ENCODE data around the gene SP5.
A peak's percentile ranks its signal among the peaks of the same experiment; 100 is the strongest.

Gene SP5

DNA sequence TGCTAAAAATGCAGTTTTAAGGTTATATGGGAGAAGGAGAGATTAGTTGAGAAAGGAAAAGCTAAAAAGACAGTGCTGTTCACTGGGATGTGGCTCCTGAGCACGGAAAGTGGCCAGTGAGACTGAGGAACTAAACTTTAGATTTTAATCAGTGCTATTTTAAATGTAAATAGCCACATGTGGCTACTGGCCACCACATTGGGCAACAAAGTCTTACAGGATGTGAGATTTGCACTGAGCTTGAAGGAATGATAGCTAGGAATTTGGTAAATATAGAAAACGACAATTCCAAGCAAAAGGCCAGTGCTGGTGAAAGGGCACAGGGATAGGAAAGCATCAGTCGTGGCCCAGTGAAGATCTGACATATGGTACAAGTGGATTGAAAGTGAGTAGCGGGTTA, 14.1 kb upstream of the SP5 start:
- H3K4me1 ChIP-seq (ENCODE audit: control insufficient read depth, insufficient read depth, low read depth, low read length), result no peaks in the 10 kb centered on the region
- no peak overlapping the region for H3K14ac ChIP-seq (ENCODE audit: low read length in 2 of 2)
- H4K91ac ChIP-seq (ENCODE audit: low read length), result no peak overlapping the region
- H3K9ac ChIP-seq (ENCODE audit: low read length), result no peak overlapping the region
- DNase-seq, result no peak
- H3K9me3 ChIP-seq (ENCODE audit: control insufficient read depth, low read length), result peaks cover 7% of the 10 kb centered on the region
- H2AFZ ChIP-seq (ENCODE audit: low read depth, low read length), result no peak overlapping the region
- H2BK12ac ChIP-seq (ENCODE audit: low read length in 2 of 2), result no peak overlapping the region
- no peak overlapping the region for H3K4me2 ChIP-seq (ENCODE audit: low read length, poor library complexity, severe bottlenecking)
- H3K18ac ChIP-seq (ENCODE audit: low read depth in 1 of 2, low read length in 2 of 2), result no peak overlapping the region
- no peak overlapping the region for H3K4me3 ChIP-seq (ENCODE audit: insufficient read depth in 1 of 2, low read depth in 1 of 2, low read length in 2 of 2)
- peaks cover 5 to 8% of the 10 kb centered on the region in 2 experiments for H3K27me3 ChIP-seq (ENCODE audit: control insufficient read depth in 1 of 2, insufficient read depth in 1 of 2, low read length in 2 of 2)
- H2BK5ac ChIP-seq (ENCODE audit: low read depth, low read length, poor library complexity, severe bottlenecking), result no peak overlapping the region
- H2BK120ac ChIP-seq (ENCODE audit: low read depth, low read length), result no peak overlapping the region
- no peaks in the 10 kb centered on the region for H3K36me3 ChIP-seq (ENCODE audit: control insufficient read depth in 1 of 2, insufficient read depth in 2 of 2, low read depth in 1 of 2, low read length in 2 of 2)
- no peak overlapping the region for H3K4ac ChIP-seq (ENCODE audit: low read depth in 1 of 2, low read length in 2 of 2)
- no peaks in the 10 kb centered on the region for H3K79me1 ChIP-seq (replicated peaks; ENCODE audit: low read length, poor library complexity, severe bottlenecking)
- H4K8ac ChIP-seq (ENCODE audit: low read length), result no peak overlapping the region
- H2AK5ac ChIP-seq (ENCODE audit: low read length, severe bottlenecking), result no peak overlapping the region
- 73% methylated on average over 4 of the region's 4 CpGs for WGBS
- no peak overlapping the region for H3K23ac ChIP-seq (ENCODE audit: low read length in 2 of 2)
- H3K27ac ChIP-seq (ENCODE audit: low read length, poor library complexity, severe bottlenecking), result no peak overlapping the region
- H2BK15ac ChIP-seq (ENCODE audit: low read depth, poor library complexity, severe bottlenecking), result no peak overlapping the region

DNA sequence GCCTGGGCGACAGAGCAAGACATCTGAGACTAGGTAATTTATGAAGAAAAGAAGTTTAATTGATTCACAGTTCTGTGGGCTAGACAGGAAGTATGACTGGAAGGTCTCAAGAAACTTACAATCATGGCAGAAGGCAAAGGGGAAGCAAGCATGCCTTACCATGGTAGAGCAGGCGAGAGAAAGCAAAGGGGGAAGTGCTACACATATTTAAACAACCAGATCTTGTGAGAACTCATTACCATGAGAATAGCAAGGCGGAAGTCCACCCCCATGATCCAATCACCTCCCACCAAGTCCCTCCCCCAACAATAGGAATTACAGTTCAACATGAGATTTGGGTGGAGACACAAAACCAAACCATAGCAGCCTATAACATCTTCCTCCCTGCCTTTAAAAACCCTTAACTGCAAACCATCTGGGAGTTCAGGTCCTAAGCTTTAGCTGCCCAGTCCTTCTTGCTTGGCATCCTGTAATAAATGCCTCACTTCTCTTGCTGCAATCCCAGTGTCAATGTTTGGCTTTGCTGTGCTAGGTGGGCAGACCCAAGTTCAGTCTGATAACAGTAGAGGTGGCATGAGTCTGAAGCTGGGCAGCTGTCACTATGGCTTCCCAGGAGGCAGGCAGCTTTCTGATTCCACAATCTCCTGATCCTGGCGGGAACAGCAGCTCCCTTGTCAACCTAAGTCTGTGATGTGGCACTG, 11.2 kb upstream of the SP5 start:
- Histone ChIP-seq H2BK5ac (ENCODE audit: low read depth, low read length, poor library complexity, severe bottlenecking) (no peak overlapping the region), H3K4me3 (ENCODE audit: insufficient read depth in 1 of 2, low read depth in 1 of 2, low read length in 2 of 2) (no peak overlapping the region), H3K4me1 (ENCODE audit: control insufficient read depth, insufficient read depth, low read depth, low read length) (no peaks in the 10 kb centered on the region), H3K9me3 (ENCODE audit: control insufficient read depth, low read length) (peaks cover 7% of the 10 kb centered on the region), H3K23ac (ENCODE audit: low read length in 2 of 2) (no peak overlapping the region), H4K8ac (ENCODE audit: low read length) (no peak overlapping the region), H3K18ac (ENCODE audit: low read depth in 1 of 2, low read length in 2 of 2) (no peak overlapping the region), H3K27ac (ENCODE audit: low read length, poor library complexity, severe bottlenecking) (no peak overlapping the region), H3K4me2 (ENCODE audit: low read length, poor library complexity, severe bottlenecking) (no peak overlapping the region), H3K9ac (ENCODE audit: low read length) (no peak overlapping the region), H3K14ac (ENCODE audit: low read length in 2 of 2) (no peak overlapping the region), H4K91ac (ENCODE audit: low read length) (no peak overlapping the region), H3K27me3 (ENCODE audit: control insufficient read depth in 1 of 2, insufficient read depth in 1 of 2, low read length in 2 of 2) (peaks cover 19 to 34% of the 10 kb centered on the region in 2 experiments), H2BK120ac (ENCODE audit: low read depth, low read length) (no peak overlapping the region), H3K79me1 (replicated peaks; ENCODE audit: low read length, poor library complexity, severe bottlenecking) (no peaks in the 10 kb centered on the region), H3K4ac (ENCODE audit: low read depth in 1 of 2, low read length in 2 of 2) (no peak overlapping the region), H3K36me3 (ENCODE audit: control insufficient read depth in 1 of 2, insufficient read depth in 2 of 2, low read depth in 1 of 2, low read length in 2 of 2) (no peaks in the 10 kb centered on the region), H2BK15ac (ENCODE audit: low read depth, poor library complexity, severe bottlenecking) (no peak overlapping the region), H2AFZ (ENCODE audit: low read depth, low read length) (no peak overlapping the region), H2BK12ac (ENCODE audit: low read length in 2 of 2) (no peak overlapping the region), H2AK5ac (ENCODE audit: low read length, severe bottlenecking) (no peak overlapping the region)
- DNase-seq, result no peak
- 80% methylated on average over 4 of the region's 4 CpGs for WGBS

DNA sequence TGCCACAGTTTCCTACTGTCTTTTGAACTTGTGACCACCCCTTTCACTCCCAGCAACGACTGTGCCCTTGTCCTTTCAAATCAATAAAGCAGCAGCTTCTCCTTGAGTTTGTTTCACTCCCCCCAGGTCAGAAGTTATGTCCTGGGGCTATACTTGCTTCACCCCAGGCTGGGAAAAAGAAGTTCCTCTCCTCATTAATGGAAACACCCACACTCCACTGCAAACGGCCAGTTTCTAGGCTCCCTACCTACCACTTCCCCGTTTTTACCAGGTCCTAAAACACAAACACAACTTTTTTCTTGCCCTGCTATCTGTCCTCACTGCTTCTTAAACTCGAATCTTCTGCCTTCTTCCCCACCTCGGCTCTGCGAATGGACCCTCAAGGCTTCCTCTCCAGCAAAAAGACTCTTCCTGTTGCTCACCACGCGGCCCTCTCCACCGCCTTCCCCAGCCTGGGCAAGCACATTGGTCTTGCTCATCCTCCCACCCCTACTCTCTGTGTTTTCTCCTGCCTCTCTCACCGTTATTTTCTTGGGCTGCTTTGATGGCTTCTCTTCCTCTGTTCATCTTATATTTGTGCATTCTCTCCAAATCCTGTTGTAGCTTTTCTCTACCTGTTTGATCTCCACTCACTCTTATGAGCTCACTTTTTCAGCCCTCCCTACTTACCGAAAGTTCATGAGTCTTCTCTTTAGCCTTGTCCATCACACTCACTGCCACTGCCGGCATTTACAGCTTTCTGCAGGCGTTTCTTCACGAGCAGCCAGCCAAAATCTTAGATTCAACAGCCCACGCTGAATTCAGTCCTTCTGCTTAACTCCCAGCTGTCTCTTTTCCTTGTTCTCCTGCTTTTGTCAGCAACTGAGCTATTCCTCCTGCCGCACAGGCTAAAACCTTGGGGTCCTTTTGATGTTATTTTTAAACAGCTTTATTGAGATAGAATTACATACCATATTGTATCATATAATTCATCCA, 7.0 kb upstream of the SP5 start:
- H3K36me3 ChIP-seq (ENCODE audit: control insufficient read depth in 1 of 2, insufficient read depth in 2 of 2, low read depth in 1 of 2, low read length in 2 of 2), result no peaks in the 10 kb centered on the region

GRCh38 chr2:170710609-170710979, 4.5 kb upstream of the SP5 start:
- no peak overlapping the region for H3K18ac ChIP-seq (ENCODE audit: low read depth in 1 of 2, low read length in 2 of 2)
- no peak overlapping the region for H3K4ac ChIP-seq (ENCODE audit: low read depth in 1 of 2, low read length in 2 of 2)
- H2BK15ac ChIP-seq (ENCODE audit: low read depth, poor library complexity, severe bottlenecking), result no peak overlapping the region
- H2BK120ac ChIP-seq (ENCODE audit: low read depth, low read length), result no peak overlapping the region
- H3K4me2 ChIP-seq (ENCODE audit: low read length, poor library complexity, severe bottlenecking), result no peak overlapping the region
- H3K27me3 ChIP-seq (ENCODE audit: control insufficient read depth in 1 of 2, insufficient read depth in 1 of 2, low read length in 2 of 2), result peaks cover 75 to 84% of the 10 kb centered on the region in 2 experiments
- H4K91ac ChIP-seq (ENCODE audit: low read length), result no peak overlapping the region
- no peak overlapping the region for H3K23ac ChIP-seq (ENCODE audit: low read length in 2 of 2)
- no peaks in the 10 kb centered on the region for H3K79me1 ChIP-seq (replicated peaks; ENCODE audit: low read length, poor library complexity, severe bottlenecking)
- H3K14ac ChIP-seq (ENCODE audit: low read length in 2 of 2), result no peak overlapping the region
- no peaks in the 10 kb centered on the region for H3K36me3 ChIP-seq (ENCODE audit: control insufficient read depth in 1 of 2, insufficient read depth in 2 of 2, low read depth in 1 of 2, low read length in 2 of 2)
- H2AK5ac ChIP-seq (ENCODE audit: low read length, severe bottlenecking), result no peak overlapping the region
- no peak overlapping the region for H4K8ac ChIP-seq (ENCODE audit: low read length)
- no peak overlapping the region for H2BK5ac ChIP-seq (ENCODE audit: low read depth, low read length, poor library complexity, severe bottlenecking)
- H3K9ac ChIP-seq (ENCODE audit: low read length), result no peak overlapping the region
- no peak overlapping the region for H3K27ac ChIP-seq (ENCODE audit: low read length, poor library complexity, severe bottlenecking)
- no peak overlapping the region for H2BK12ac ChIP-seq (ENCODE audit: low read length in 2 of 2)
- no peak overlapping the region for H2AFZ ChIP-seq (ENCODE audit: low read depth, low read length)
- no peaks in the 10 kb centered on the region for H3K9me3 ChIP-seq (ENCODE audit: control insufficient read depth, low read length)
- no peak overlapping the region for H3K4me3 ChIP-seq (ENCODE audit: insufficient read depth in 1 of 2, low read depth in 1 of 2, low read length in 2 of 2)
- H3K4me1 ChIP-seq (ENCODE audit: control insufficient read depth, insufficient read depth, low read depth, low read length), result peaks cover 27% of the 10 kb centered on the region
- DNase-seq, result no peak
- WGBS, result 69% methylated on average over 1 of the region's 1 CpG

More for the DNA sequence above, 7.0 kb upstream of the SP5 start:
- no peak overlapping the region for H2AFZ ChIP-seq (ENCODE audit: low read depth, low read length)
- no peak overlapping the region for H4K8ac ChIP-seq (ENCODE audit: low read length)
- H2BK12ac ChIP-seq (ENCODE audit: low read length in 2 of 2), result no peak overlapping the region
- no peak overlapping the region for H3K27ac ChIP-seq (ENCODE audit: low read length, poor library complexity, severe bottlenecking)
- H3K18ac ChIP-seq (ENCODE audit: low read depth in 1 of 2, low read length in 2 of 2), result no peak overlapping the region
- H3K4me2 ChIP-seq (ENCODE audit: low read length, poor library complexity, severe bottlenecking), result no peak overlapping the region
- H2BK120ac ChIP-seq (ENCODE audit: low read depth, low read length), result no peak overlapping the region
- no peak overlapping the region for H3K23ac ChIP-seq (ENCODE audit: low read length in 2 of 2)
- peaks cover 54 to 61% of the 10 kb centered on the region in 2 experiments for H3K27me3 ChIP-seq (ENCODE audit: control insufficient read depth in 1 of 2, insufficient read depth in 1 of 2, low read length in 2 of 2)
- H3K9ac ChIP-seq (ENCODE audit: low read length), result peak overlapping the region; percentile 20
- H3K4me3 ChIP-seq (ENCODE audit: insufficient read depth in 1 of 2, low read depth in 1 of 2, low read length in 2 of 2), result peak overlapping the region in 1 of 2 experiments; percentile 36
- no peak overlapping the region for H4K91ac ChIP-seq (ENCODE audit: low read length)
- DNase-seq, result no peak
- H2BK5ac ChIP-seq (ENCODE audit: low read depth, low read length, poor library complexity, severe bottlenecking), result no peak overlapping the region
- H3K79me1 ChIP-seq (replicated peaks; ENCODE audit: low read length, poor library complexity, severe bottlenecking), result no peaks in the 10 kb centered on the region
- no peak overlapping the region for H2AK5ac ChIP-seq (ENCODE audit: low read length, severe bottlenecking)
- WGBS, result 63% methylated on average over 15 of the region's 16 CpGs
- H2BK15ac ChIP-seq (ENCODE audit: low read depth, poor library complexity, severe bottlenecking), result no peak overlapping the region
- H3K4me1 ChIP-seq (ENCODE audit: control insufficient read depth, insufficient read depth, low read depth, low read length), result peaks cover 7% of the 10 kb centered on the region
- H3K14ac ChIP-seq (ENCODE audit: low read length in 2 of 2), result no peak overlapping the region
- no peaks in the 10 kb centered on the region for H3K9me3 ChIP-seq (ENCODE audit: control insufficient read depth, low read length)
- no peak overlapping the region for H3K4ac ChIP-seq (ENCODE audit: low read depth in 1 of 2, low read length in 2 of 2)

Measured in mesenchymal stem cell (in vitro differentiated cells and primary cell).